ENCODE results near the gene DUSP2.

- TF ChIP-seq FOS (IDR thresholded peaks at IDR 0.05; ENCODE audit: extremely low read depth, insufficient read length) (no peak), CREB3 (tag; conservative IDR thresholded peaks at IDR 0.05; ENCODE audit: low read depth) (no peak), NONO (IDR thresholded peaks at IDR 0.05; ENCODE audit: low read depth in 2 of 2, low read length in 1 of 2) (no peak), KAT7 (CRISPR knock-in tag; IDR thresholded peaks at IDR 0.05; ENCODE audit: borderline replicate concordance) (no peak), MEF2D (tag; conservative IDR thresholded peaks at IDR 0.05; ENCODE audit: low read depth) (no peak), CTCF (IDR thresholded peaks at IDR 0.05 in 2 of 3, conservative IDR thresholded peaks at IDR 0.05 in 1 of 3; ENCODE audit: insufficient read depth in 2 of 3, low read depth in 1 of 3, low read length in 3 of 3) (no peak), TRIM28 (IDR thresholded peaks at IDR 0.05) (0 out of 2 replicates have a peak, but pooled peaks have one; percentile 53), E2F6 (IDR thresholded peaks at IDR 0.05; ENCODE audit: borderline replicate concordance in 1 of 2, extremely low read depth in 1 of 2, insufficient read depth in 1 of 2, insufficient read length in 1 of 2, low read depth in 1 of 2, low read length in 1 of 2, poor library complexity in 1 of 2, severe bottlenecking in 1 of 2) (no peak), POLR2AphosphoS5 (IDR thresholded peaks at IDR 0.05; ENCODE audit: control insufficient read depth, insufficient read depth, low read depth, low read length) (no peak), POLR2A (conservative IDR thresholded peaks at IDR 0.05) (no peak), GATAD2A (IDR thresholded peaks at IDR 0.05) (no peak), MXD1 (CRISPR knock-in tag; IDR thresholded peaks at IDR 0.05; ENCODE audit: borderline replicate concordance, poor library complexity, severe bottlenecking) (no peak), ZNF282 (CRISPR knock-in tag; IDR thresholded peaks at IDR 0.05) (no peak), RCOR1 (IDR thresholded peaks at IDR 0.05; ENCODE audit: borderline replicate concordance in 1 of 2, low read depth in 2 of 2, low read length in 2 of 2) (peak in 1 of 2 experiments; percentile 46; a peak in 1 of 4 replicates)
Measured at GRCh38 chr2:96169868-96170507, 24.7 kb upstream of the DUSP2 start.

Data from K562 (cell line).